HepG2 (cell line): ENCODE results near the gene TSSK2. TPM values are rescaled to one million over a fixed set of nuclear protein-coding genes. Genes with fewer than 3 reads are reported as not detected.

Experiments
- ATAC-seq: fragments of 200-7000 bp; cut with Tn5 transposase; 3 replicates; pipeline ENCODE4 v1.9.1; 2020; ENCODE audit warnings: mild to moderate bottlenecking, moderate library complexity
- BruUV-seq: library from RNA; stranded (reverse); fragments of 400-500 nt; replicated peaks from 2 replicates; lab custom pipeline; 2021; lab: Mats Ljungman, UMichigan
- CTCF ChIA-PET: fragments of 300-600 bp; formaldehyde crosslinking; extraction: SDS; loops from one replicate; lab custom pipeline; 2021; ENCODE audit warnings: low total read pairs, inconsistent platforms, low intra/inter-chr PET ratio; lab: Yijun Ruan, JAX
- POLR2A ChIA-PET: fragments of 350-600 bp; sonication (Branson Sonifier 250); formaldehyde crosslinking; loops from one replicate; lab custom pipeline; 2020; ENCODE audit warnings: antibody characterized with exemption, inconsistent platforms; lab: Yijun Ruan, JAX
- DNase-seq: peaks from one replicate; pipeline ENCODE4 v3.0.0-alpha.2; 2015; ENCODE audit warnings: low spot score
- FAIRE-seq: peaks from 3 replicates; lab custom pipeline; 2011; peaks lifted over from hg19 to GRCh38; lab: Jason Lieb, UNC
- H2AFZ ChIP-seq: one replicate; pipeline ENCODE4 v1.6.1; 2011; ENCODE audit warnings: low read length, inconsistent platforms
- H3K27ac ChIP-seq: fragments of 300-600 bp; 3 replicates; pipeline ENCODE4 v1.8.0; 2011; ENCODE audit warnings: mixed run types, mild to moderate bottlenecking, mixed read lengths, low read length, inconsistent platforms; ENCODE audit not compliant: insufficient read depth; ENCODE audit errors: extremely low read length
- H3K27me3 ChIP-seq, 2 experiments: fragments of 200-600 bp in 1 of 2; 2 replicates in 1 of 2; 3 replicates in 1 of 2; pipeline versions ENCODE4 v1.6.0 to v1.8.0; 2011; ENCODE audit warnings: low read length in 2 of 2, mild to moderate bottlenecking in 2 of 2, moderate library complexity in 2 of 2, inconsistent platforms in 1 of 2; ENCODE audit not compliant: insufficient read depth in 2 of 2, control insufficient read depth in 1 of 2
- H3K36me3 ChIP-seq, 2 experiments: fragments of 200-600 bp in 1 of 2; replicated peaks in 1 of 2; 2 replicates in 1 of 2; 3 replicates in 1 of 2; pipeline versions ENCODE4 v1.5.1 to v1.8.0; 2011; ENCODE audit warnings: low read length in 2 of 2, inconsistent platforms in 1 of 2; ENCODE audit not compliant: insufficient read depth in 2 of 2, control insufficient read depth in 1 of 2
- H3K4me1 ChIP-seq: 2 replicates; pipeline ENCODE4 v1.5.1; 2012; ENCODE audit warnings: low read length, inconsistent platforms; ENCODE audit not compliant: insufficient read depth
- H3K4me2 ChIP-seq: 2 replicates; pipeline ENCODE4 v1.6.0; 2011; ENCODE audit warnings: low read depth, low read length, inconsistent platforms
- H3K4me3 ChIP-seq, 3 experiments: fragments of 200-600 bp in 1 of 3; sonication (generic), shearing (Covaris generic) in 1 of 3; replicated peaks in 1 of 3; 2 replicates each; pipeline ENCODE4 v1.5.1; 2011 to 2016; ENCODE audit warnings: low read length in 3 of 3, inconsistent platforms in 2 of 3, low read depth in 2 of 3, mild to moderate bottlenecking in 2 of 3, control low read depth in 1 of 3, mixed read lengths in 1 of 3; ENCODE audit not compliant: insufficient read depth in 1 of 3
- H3K79me2 ChIP-seq: one replicate; pipeline ENCODE4 v1.6.1; 2011; ENCODE audit warnings: low read length, inconsistent platforms; ENCODE audit not compliant: insufficient read depth
- H3K9ac ChIP-seq: 2 replicates; pipeline ENCODE4 v1.6.0; 2011; ENCODE audit warnings: mild to moderate bottlenecking, low read depth, low read length, inconsistent platforms; ENCODE audit not compliant: insufficient read depth
- H3K9me3 ChIP-seq: 2 replicates; pipeline ENCODE4 v1.5.1; 2012; ENCODE audit warnings: mild to moderate bottlenecking, low read length
- H4K20me1 ChIP-seq: 2 replicates; pipeline ENCODE4 v1.6.0; 2011; ENCODE audit warnings: inconsistent platforms, mild to moderate bottlenecking, low read length, moderate library complexity; ENCODE audit not compliant: insufficient read depth
- CC2D1A ChIP-seq: sonication (generic); formaldehyde crosslinking; IDR thresholded peaks from 2 replicates; pipeline ENCODE4 v1.8.1; 2023; ENCODE audit warnings: mild to moderate bottlenecking, missing genetic modification reagents
- HNRNPUL1 ChIP-seq: fragments of 200-400 bp; formaldehyde crosslinking; IDR thresholded peaks from 2 replicates; pipeline ENCODE4 v1.6.1; 2017; ENCODE audit warnings: low read depth, mild to moderate bottlenecking, low read length, moderate library complexity
- MBD4 ChIP-seq: IDR thresholded peaks from 2 replicates; pipeline ENCODE4 v1.6.1; 2012; ENCODE audit warnings: low read length, inconsistent platforms, borderline replicate concordance
- MTA1 ChIP-seq: sonication (generic); formaldehyde crosslinking; IDR thresholded peaks from 2 replicates; pipeline ENCODE4 v1.4.0; 2020; ENCODE audit warnings: missing genetic modification reagents, mild to moderate bottlenecking, borderline replicate concordance
- NR2F6 ChIP-seq, 2 experiments: IDR thresholded peaks; 2 replicates each; pipeline ENCODE4 v1.6.1; 2016; ENCODE audit warnings: antibody characterized with exemption in 1 of 2, mild to moderate bottlenecking in 1 of 2
- SAP130 ChIP-seq: IDR thresholded peaks from 2 replicates; pipeline ENCODE4 v1.6.1; 2016; ENCODE audit warnings: low read depth
- ZMYM3 ChIP-seq: sonication (generic); formaldehyde crosslinking; IDR thresholded peaks from 2 replicates; pipeline ENCODE4 v1.5.1; 2020; ENCODE audit warnings: mild to moderate bottlenecking, missing genetic modification reagents
- ZNF121 ChIP-seq: sonication (generic); formaldehyde crosslinking; IDR thresholded peaks from 2 replicates; pipeline ENCODE4 v1.5.0; 2020; ENCODE audit warnings: mild to moderate bottlenecking, missing genetic modification reagents
- ZNF317 ChIP-seq: sonication (generic); formaldehyde crosslinking; IDR thresholded peaks from 2 replicates; pipeline ENCODE4 v1.5.0; 2020; ENCODE audit warnings: mild to moderate bottlenecking, missing genetic modification reagents
- ZNF549 ChIP-seq: sonication (generic); formaldehyde crosslinking; IDR thresholded peaks from 2 replicates; pipeline ENCODE4 v1.5.0; 2020; ENCODE audit warnings: missing genetic modification reagents
- ZNF562 ChIP-seq: sonication (generic); formaldehyde crosslinking; IDR thresholded peaks from 2 replicates; pipeline ENCODE4 v1.8.0; 2022; ENCODE audit warnings: missing genetic modification reagents, borderline replicate concordance
- ZNF777 ChIP-seq: sonication (generic); formaldehyde crosslinking; IDR thresholded peaks from 2 replicates; pipeline ENCODE4 v1.4.0; 2020; ENCODE audit warnings: missing genetic modification reagents
- ZNF879 ChIP-seq: sonication (generic); formaldehyde crosslinking; IDR thresholded peaks from 2 replicates; pipeline ENCODE4 v1.8.1; 2023; ENCODE audit warnings: missing genetic modification reagents
- WGBS: methylation state at CpG from one replicate; pipeline ENCODE4 v1.1.6; 2017; ENCODE audit warnings: low lambda C conversion rate; 5-methylcytosine and 5-hydroxymethylcytosine counted together
- in situ Hi-C: cut with HindIII; loops from 2 replicates; pipeline ENCODE4 v1.10.0; 2017; ENCODE audit warnings: low pct_unique_long_range_greater_than_20kb; ENCODE audit not compliant: extremely low pct_ligation_motif_present
- intact Hi-C: fragments of 100-400 bp; cut with micrococcal nuclease; formaldehyde crosslinking; loops from one replicate; pipeline ENCODE4 v1.10.0; 2022; ENCODE audit not compliant: unreplicated experiment
- polyA plus RNA-seq, 8 experiments: library from polyadenylated mRNA; depleted of rRNA in 3 of 8; stranded (reverse) in 7 of 8; unstranded in 1 of 8; fragments of >200 nt; fragmentation: Illumina TruSeq in 4 of 8; extraction: Trizol in 4 of 8; gene quantifications; 2 replicates each; pipeline versions ENCODE4 v1.2.1 to v1.2.3, GENCODE V29; 2011 to 2016; ENCODE audit warnings: low read depth in 4 of 8, missing spikeins in 1 of 8, mixed read lengths in 1 of 8; ENCODE audit not compliant: insufficient read depth in 1 of 8
- total RNA-seq, 5 experiments: library from RNA; depleted of rRNA; stranded (reverse); fragments of >200 nt; fragmentation: Illumina TruSeq; extraction: Trizol; gene quantifications; 2 replicates each; pipeline ENCODE4 v1.2.3, GENCODE V29; 2016; ENCODE audit warnings: low read depth in 1 of 5
- TF ChIP-seq, protein P1 (sequence below): sonication (generic); formaldehyde crosslinking; IDR thresholded peaks from 2 replicates; pipeline ENCODE4 v1.5.1; 2020; ENCODE audit warnings: missing genetic modification reagents, mild to moderate bottlenecking, borderline replicate concordance
- TF ChIP-seq, protein P2 (sequence below): sonication (generic); formaldehyde crosslinking; IDR thresholded peaks from 2 replicates; pipeline ENCODE4 v1.4.0; 2020; ENCODE audit warnings: mild to moderate bottlenecking, missing genetic modification reagents

Gene TSSK2
- total and polyA plus RNA-seq, 2 of the 13 experiments (the other 11 are each of a cell fraction or from before 2014, with no cell fraction given), result not detected

DNA sequence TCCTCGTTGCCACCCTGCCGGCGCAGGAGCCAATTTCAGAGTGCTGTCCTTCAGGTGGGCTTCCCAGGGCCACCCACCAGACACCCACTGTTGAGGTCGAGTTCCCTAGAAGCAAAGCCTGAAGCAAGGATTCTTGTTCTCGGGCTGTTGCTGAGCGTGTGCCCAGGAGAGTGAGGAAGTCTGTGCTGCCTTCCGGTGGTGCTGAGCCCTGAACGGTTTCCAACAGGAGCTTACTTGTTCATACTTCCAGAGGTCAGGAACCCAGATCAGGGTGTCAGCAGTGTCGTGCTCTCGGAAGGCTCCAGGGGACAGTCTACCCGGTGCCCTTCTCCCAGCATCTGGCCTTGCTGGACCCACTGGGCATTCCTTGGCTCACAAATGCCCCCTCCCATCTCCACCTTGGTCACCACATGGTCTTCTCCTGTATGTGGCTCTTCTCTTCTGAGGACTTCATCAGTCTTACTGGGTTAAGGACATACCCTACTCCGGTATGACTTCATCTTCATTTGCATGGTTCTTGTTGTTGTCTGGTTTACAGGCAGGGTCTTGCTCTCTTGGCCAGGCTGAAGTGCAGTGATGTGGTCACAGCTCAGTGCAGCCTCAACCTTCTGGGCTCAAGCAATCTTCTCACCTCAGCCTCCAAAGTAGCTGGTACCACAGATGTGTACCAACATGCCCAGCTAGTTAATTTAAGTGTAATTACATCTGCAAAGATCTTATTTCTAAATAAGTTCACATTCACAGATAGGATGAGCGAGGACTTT lies 36.2 kb downstream of the TSSK2 start:
- H2AFZ ChIP-seq, result no peak overlapping the region
- CTCF ChIA-PET, result no interaction called here
- no TSS peak for BruUV-seq
- no peak overlapping the region for H3K4me3 ChIP-seq
- DNase-seq (no peak), ATAC-seq (no peak), FAIRE-seq (no peak)
- peaks cover 7 to 43% of the 10 kb centered on the region in 2 experiments for H3K27me3 ChIP-seq
- no peaks in the 10 kb centered on the region for H3K36me3 ChIP-seq
- no peak overlapping the region for H3K9ac ChIP-seq
- H3K9me3 ChIP-seq, result no peaks in the 10 kb centered on the region
- H3K27ac ChIP-seq, result no peak overlapping the region
- POLR2A ChIA-PET, result interaction anchor here (1.3 to 1.9 kb wide), 2 partner anchors 11 to 23 kb away, joined by 3 to 5 read pairs; partner anchors contain the start of genes ESS2 and SLC25A1
- H4K20me1 ChIP-seq, result 0 out of 2 replicates have a peak, but pooled peaks cover 3% of the 10 kb centered on the region
- H3K4me1 ChIP-seq, result peaks cover 27% of the 10 kb centered on the region
- 17% methylated on average over 6 of the region's 13 CpGs for WGBS
- peaks cover 8% of the 10 kb centered on the region for H3K79me2 ChIP-seq
- intact Hi-C loops, result no loop called here
- TF ChIP-seq ZNF121, result peak; percentile 68
- TF ChIP-seq ZNF549, result no peak
- no peak for TF ChIP-seq ZNF879 (CRISPR knock-in tag)
- peak overlapping the region; percentile 5; the same call in 1 of the 2 replicates for H3K4me2 ChIP-seq
- in situ Hi-C loops, result no loop called here

DNA sequence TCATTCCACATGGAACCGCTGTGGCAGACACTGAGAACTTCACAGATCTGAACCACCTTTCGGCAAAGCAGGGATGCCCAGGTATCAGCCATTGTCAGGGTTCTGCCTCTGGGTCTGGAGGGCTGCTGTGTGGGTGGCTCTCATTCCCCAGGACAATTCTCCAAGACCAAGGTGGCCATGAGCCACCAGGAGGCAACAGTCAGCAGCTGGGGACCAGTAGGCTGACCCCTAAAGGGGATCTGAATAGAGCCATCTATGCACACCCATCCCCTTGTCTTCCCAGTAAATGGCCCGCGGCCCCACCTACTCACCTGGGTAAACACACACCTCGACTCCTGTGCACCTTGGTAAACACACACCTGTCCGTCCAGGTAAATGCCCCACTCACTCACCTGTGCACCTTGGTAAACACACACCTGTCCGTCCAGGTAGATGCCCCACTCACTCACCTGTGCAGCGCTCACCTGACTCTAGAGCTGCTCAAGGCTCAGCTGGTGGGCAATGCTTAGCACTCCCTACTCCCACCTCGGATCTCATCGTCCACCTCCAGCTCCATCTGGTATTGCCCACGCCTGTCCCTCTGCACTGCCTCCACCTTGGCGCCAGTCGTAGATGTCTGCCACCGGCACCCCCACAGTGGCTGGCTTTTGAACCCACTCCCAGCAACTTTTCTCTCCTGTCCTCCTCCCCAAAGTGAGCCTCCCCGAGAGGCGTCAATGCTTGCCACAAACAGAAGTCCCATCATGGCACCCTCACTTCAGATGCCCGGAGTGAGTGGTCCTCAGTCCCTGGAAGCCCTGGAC lies 37.2 kb downstream of the TSSK2 start:
- H3K79me2 ChIP-seq, result peaks cover 18% of the 10 kb centered on the region
- peak overlapping the region; percentile 96; the same call in 1 of the 2 replicates for H3K4me2 ChIP-seq
- 46% methylated on average over 14 of the region's 17 CpGs for WGBS
- in situ Hi-C loops, result no loop called here
- no peak for FAIRE-seq
- POLR2A ChIA-PET, result interaction anchor here (1.3 to 1.9 kb wide), 2 partner anchors 10 to 24 kb away, joined by 3 to 5 read pairs; partner anchors contain the start of genes ESS2 and SLC25A1
- no peak for DNase-seq
- peak overlapping the region in 1 of 3 experiments; percentile 98; a peak in 1 of 6 replicates for H3K4me3 ChIP-seq
- CTCF ChIA-PET, result no interaction called here
- intact Hi-C loops, result no loop called here
- H3K27ac ChIP-seq, result no peak overlapping the region
- peaks cover 36% of the 10 kb centered on the region for H3K4me1 ChIP-seq
- no peak overlapping the region for H2AFZ ChIP-seq
- no peaks in the 10 kb centered on the region for H3K36me3 ChIP-seq
- ATAC-seq, result peak; percentile 39
- H4K20me1 ChIP-seq, result peaks cover 11% of the 10 kb centered on the region; the same call in 1 of the 2 replicates
- BruUV-seq, result no TSS peak
- H3K27me3 ChIP-seq, result peaks cover 7 to 39% of the 10 kb centered on the region in 2 experiments
- H3K9me3 ChIP-seq, result no peaks in the 10 kb centered on the region
- no peak overlapping the region for H3K9ac ChIP-seq
- TF ChIP-seq ZNF562, result no peak
- no peak for TF ChIP-seq MBD4
- TF ChIP-seq, protein P1, sequence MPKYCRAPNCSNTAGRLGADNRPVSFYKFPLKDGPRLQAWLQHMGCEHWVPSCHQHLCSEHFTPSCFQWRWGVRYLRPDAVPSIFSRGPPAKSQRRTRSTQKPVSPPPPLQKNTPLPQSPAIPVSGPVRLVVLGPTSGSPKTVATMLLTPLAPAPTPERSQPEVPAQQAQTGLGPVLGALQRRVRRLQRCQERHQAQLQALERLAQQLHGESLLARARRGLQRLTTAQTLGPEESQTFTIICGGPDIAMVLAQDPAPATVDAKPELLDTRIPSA, result no peak
- TF ChIP-seq HNRNPUL1, result no peak
- TF ChIP-seq, protein P2, sequence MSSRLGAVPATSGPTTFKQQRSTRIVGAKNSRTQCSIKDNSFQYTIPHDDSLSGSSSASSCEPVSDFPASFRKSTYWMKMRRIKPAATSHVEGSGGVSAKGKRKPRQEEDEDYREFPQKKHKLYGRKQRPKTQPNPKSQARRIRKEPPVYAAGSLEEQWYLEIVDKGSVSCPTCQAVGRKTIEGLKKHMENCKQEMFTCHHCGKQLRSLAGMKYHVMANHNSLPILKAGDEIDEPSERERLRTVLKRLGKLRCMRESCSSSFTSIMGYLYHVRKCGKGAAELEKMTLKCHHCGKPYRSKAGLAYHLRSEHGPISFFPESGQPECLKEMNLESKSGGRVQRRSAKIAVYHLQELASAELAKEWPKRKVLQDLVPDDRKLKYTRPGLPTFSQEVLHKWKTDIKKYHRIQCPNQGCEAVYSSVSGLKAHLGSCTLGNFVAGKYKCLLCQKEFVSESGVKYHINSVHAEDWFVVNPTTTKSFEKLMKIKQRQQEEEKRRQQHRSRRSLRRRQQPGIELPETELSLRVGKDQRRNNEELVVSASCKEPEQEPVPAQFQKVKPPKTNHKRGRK (CRISPR knock-in tag), result no peak
- TF ChIP-seq ZMYM3 (CRISPR knock-in tag), result no peak
- no peak for TF ChIP-seq NR2F6 (IDR thresholded peaks at IDR 0.05)
- no peak for TF ChIP-seq NR2F6 (CRISPR knock-in tag; IDR thresholded peaks at IDR 0.05)
- TF ChIP-seq SAP130 (CRISPR knock-in tag), result peak; percentile 22; the same call in 1 of the 2 replicates
- 0 out of 2 replicates have a peak, but pooled peaks have one; percentile 10 for TF ChIP-seq MTA1 (CRISPR knock-in tag)
- TF ChIP-seq ZNF317 (CRISPR knock-in tag), result no peak
- TF ChIP-seq ZNF777 (CRISPR knock-in tag), result no peak
- TF ChIP-seq CC2D1A (CRISPR knock-in tag), result no peak
